ENCODE results near the gene REC8.
A peak's percentile ranks its signal among the peaks of the same experiment; 100 is the strongest.

The REC8 gene

GRCh38 chr14:24159777-24160498 is 11.9 kb upstream of the REC8 start:
- no peak for DNase-seq (ENCODE audit: low read depth in 3 of 3)

GRCh38 chr14:24160499-24160849 is 11.4 kb upstream of the REC8 start:
- DNase-seq (ENCODE audit: low read depth in 3 of 3), result no peak

GRCh38 chr14:24160850-24161804 is 10.8 kb upstream of the REC8 start, which contains the start of gene IRF9:
TSS of gene IRF9 (plus strand) at chr14:24161265. CDS start at chr14:24162145, 880 bp downstream.
- DNase-seq (ENCODE audit: low read depth in 3 of 3), result peak; percentile 97 to 99 (median 98)

GRCh38 chr14:24162093-24162492 is 9.8 kb upstream of the REC8 start:
- no peak for DNase-seq (ENCODE audit: low read depth in 3 of 3)

- no peak for DNase-seq (ENCODE audit: low read depth in 3 of 3)
Observed at GRCh38 chr14:24164518-24164991, 7.3 kb upstream of the REC8 start.

GRCh38 chr14:24165785-24166184 is 6.1 kb upstream of the REC8 start:
- no peak for DNase-seq (ENCODE audit: low read depth in 3 of 3)

- DNase-seq (ENCODE audit: low read depth in 3 of 3), result no peak
Observed at GRCh38 chr14:24167469-24168114, 4.3 kb upstream of the REC8 start.

- no peak for DNase-seq (ENCODE audit: low read depth in 3 of 3)
Observed at GRCh38 chr14:24172261-24172860, 481 bp downstream of the REC8 start.

GRCh38 chr14:24172871-24173281 is 996 bp downstream of the REC8 start:
- no peak for DNase-seq (ENCODE audit: low read depth in 3 of 3)

- DNase-seq (ENCODE audit: low read depth in 3 of 3), result no peak
Observed at GRCh38 chr14:24176599-24176998, 4.7 kb downstream of the REC8 start.

- no peak for DNase-seq (ENCODE audit: low read depth in 3 of 3)
Observed at GRCh38 chr14:24177041-24177825, 5.4 kb downstream of the REC8 start.

- no peak for DNase-seq (ENCODE audit: low read depth in 3 of 3)
Observed at GRCh38 chr14:24177891-24178290, 6.0 kb downstream of the REC8 start.

GRCh38 chr14:24178399-24179178 is 6.7 kb downstream of the REC8 start:
- DNase-seq (ENCODE audit: low read depth in 3 of 3), result no peak

- DNase-seq (ENCODE audit: low read depth in 3 of 3), result no peak
Observed at GRCh38 chr14:24179294-24179960, 7.5 kb downstream of the REC8 start.

- DNase-seq (ENCODE audit: low read depth in 3 of 3), result no peak
Observed at GRCh38 chr14:24179961-24180796, 8.3 kb downstream of the REC8 start.

- DNase-seq (ENCODE audit: low read depth in 3 of 3), result no peak
Observed at GRCh38 chr14:24181371-24182077, 9.6 kb downstream of the REC8 start.

- DNase-seq (ENCODE audit: low read depth in 3 of 3), result no peak
Observed at GRCh38 chr14:24182110-24182882, 10.4 kb downstream of the REC8 start.

Data from stimulated activated CD4-positive, alpha-beta T cell treated with anti-CD3 and anti-CD28 coated beads, TNF-alpha, amount 100 ng/mL, for 24 hours (primary cell).